WTC11 (cell line): ENCODE data around the gene CALML4. TPM values are rescaled to one million over a fixed set of nuclear protein-coding genes. Genes with fewer than 3 reads are reported as not detected.

Experiments
- ATAC-seq: fragments of 200-7000 bp; cut with Tn5 transposase; 2 replicates; pipeline ENCODE4 v1.10.0; 2021; ENCODE audit warnings: mild to moderate bottlenecking, moderate library complexity
- CTCF ChIA-PET: fragments of 300-600 bp; sonication (Branson Sonifier 250); formaldehyde crosslinking; loops from one replicate; lab custom pipeline; 2021; ENCODE audit warnings: antibody characterized with exemption; lab: Charles Lee
- POLR2A ChIA-PET: fragments of 350-600 bp; sonication (Branson Sonifier 250); formaldehyde crosslinking; loops from one replicate; lab custom pipeline; 2021; ENCODE audit warnings: antibody characterized with exemption; lab: Charles Lee
- DNase-seq: peaks from one replicate; pipeline ENCODE4 v3.0.0; 2021; ENCODE audit warnings: low spot score
- H3K27ac Mint-ChIP-seq: 2 replicates; pipeline ENCODE4 v1.8.0; 2021; ENCODE audit warnings: mixed read lengths
- H3K27me3 Mint-ChIP-seq: 2 replicates; pipeline ENCODE4 v1.8.0; 2021; ENCODE audit warnings: low read depth, mild to moderate bottlenecking, moderate library complexity, mixed read lengths
- H3K36me3 Mint-ChIP-seq: 2 replicates; pipeline ENCODE4 v1.8.0; 2021; ENCODE audit warnings: mixed read lengths
- H3K4me1 Mint-ChIP-seq: 2 replicates; pipeline ENCODE4 v1.8.0; 2022; ENCODE audit warnings: mixed read lengths
- H3K4me3 Mint-ChIP-seq: 2 replicates; pipeline ENCODE4 v1.8.0; 2021; ENCODE audit warnings: mild to moderate bottlenecking, moderate library complexity, mixed read lengths
- H3K9me3 Mint-ChIP-seq: 2 replicates; pipeline ENCODE4 v1.8.0; 2021; ENCODE audit warnings: mixed read lengths
- CDX4 ChIP-seq: fragments of 250-450 bp; sonication (Bioruptor Pico); IDR thresholded peaks from 2 replicates; pipeline ENCODE4 v1.9.0; 2021; ENCODE audit warnings: moderate library complexity, mild to moderate bottlenecking, inconsistent platforms, borderline replicate concordance
- CREM ChIP-seq: sonication (generic); formaldehyde crosslinking; IDR thresholded peaks from 2 replicates; pipeline ENCODE4 v1.8.1; 2022; ENCODE audit warnings: mild to moderate bottlenecking, missing genetic modification reagents, moderate library complexity
- ESRRA ChIP-seq: sonication (generic); formaldehyde crosslinking; IDR thresholded peaks from 2 replicates; pipeline ENCODE4 v1.8.1; 2022; ENCODE audit warnings: mild to moderate bottlenecking, missing genetic modification reagents, borderline replicate concordance
- FOXK1 ChIP-seq: sonication (generic); formaldehyde crosslinking; IDR thresholded peaks from 2 replicates; pipeline ENCODE4 v1.8.0; 2022; ENCODE audit warnings: mild to moderate bottlenecking, moderate library complexity, missing genetic modification reagents
- FOXP1 ChIP-seq: sonication (generic); formaldehyde crosslinking; IDR thresholded peaks from 2 replicates; pipeline ENCODE4 v1.8.0; 2022; ENCODE audit warnings: missing genetic modification reagents, mild to moderate bottlenecking, moderate library complexity, borderline replicate concordance
- JAZF1 ChIP-seq: fragments of 250-450 bp; sonication (Bioruptor Pico); IDR thresholded peaks from 2 replicates; pipeline ENCODE4 v1.9.0; 2021; ENCODE audit warnings: moderate library complexity, mild to moderate bottlenecking, inconsistent platforms
- MXD4 ChIP-seq: fragments of 250-450 bp; sonication (Bioruptor Pico); IDR thresholded peaks from 2 replicates; pipeline ENCODE4 v1.8.0; 2021; ENCODE audit warnings: mild to moderate bottlenecking, moderate library complexity, borderline replicate concordance
- NFE2L1 ChIP-seq: sonication (generic); formaldehyde crosslinking; IDR thresholded peaks from 2 replicates; pipeline ENCODE4 v1.8.1; 2023; ENCODE audit warnings: missing genetic modification reagents
- NFYB ChIP-seq: sonication (generic); formaldehyde crosslinking; conservative IDR thresholded peaks from 2 replicates; pipeline ENCODE4 v1.8.0; 2022; ENCODE audit warnings: low read depth, missing genetic modification reagents
- NR2C2 ChIP-seq: sonication (generic); formaldehyde crosslinking; IDR thresholded peaks from 2 replicates; pipeline ENCODE4 v1.8.0; 2022; ENCODE audit warnings: mild to moderate bottlenecking, missing genetic modification reagents
- RORB ChIP-seq: fragments of 250-450 bp; sonication (Bioruptor Pico); IDR thresholded peaks from 2 replicates; pipeline ENCODE4 v1.9.0; 2021; ENCODE audit warnings: mild to moderate bottlenecking
- SMAD4 ChIP-seq: sonication (generic); formaldehyde crosslinking; IDR thresholded peaks from 2 replicates; pipeline ENCODE4 v1.8.0; 2022; ENCODE audit warnings: mild to moderate bottlenecking, missing genetic modification reagents
- ZNF416 ChIP-seq: fragments of 250-450 bp; sonication (Bioruptor Pico); IDR thresholded peaks from 2 replicates; pipeline ENCODE4 v1.9.0; 2021; ENCODE audit warnings: mild to moderate bottlenecking, inconsistent platforms
- ZNF423 ChIP-seq: fragments of 250-450 bp; sonication (Bioruptor Pico); IDR thresholded peaks from 2 replicates; pipeline ENCODE4 v2.1.2; 2022; ENCODE audit warnings: mild to moderate bottlenecking, moderate library complexity
- ZNF532 ChIP-seq: fragments of 250-450 bp; sonication (Bioruptor Pico); IDR thresholded peaks from 2 replicates; pipeline ENCODE4 v1.9.0; 2021; ENCODE audit warnings: mild to moderate bottlenecking, borderline replicate concordance
- total RNA-seq: library from RNA; stranded (reverse); gene quantifications from 3 replicates; pipeline ENCODE4 v1.2.3, GENCODE V29; 2021
- TF ChIP-seq, protein P1 (sequence below): sonication (generic); formaldehyde crosslinking; IDR thresholded peaks from 2 replicates; pipeline ENCODE4 v1.8.1; 2023; ENCODE audit warnings: mild to moderate bottlenecking, missing genetic modification reagents, moderate library complexity
- TF ChIP-seq, protein P2 (sequence below): sonication (generic); formaldehyde crosslinking; IDR thresholded peaks from 2 replicates; pipeline ENCODE4 v1.8.1; 2022; ENCODE audit warnings: low read depth, missing genetic modification reagents, borderline replicate concordance
- TF ChIP-seq, protein P3 (sequence below): sonication (generic); formaldehyde crosslinking; IDR thresholded peaks from 2 replicates; pipeline ENCODE4 v1.8.0; 2022; ENCODE audit warnings: mild to moderate bottlenecking, missing genetic modification reagents

The CALML4 gene
- total RNA-seq, 1 experiment from 2014 or later: 9.8 TPM

DNA sequence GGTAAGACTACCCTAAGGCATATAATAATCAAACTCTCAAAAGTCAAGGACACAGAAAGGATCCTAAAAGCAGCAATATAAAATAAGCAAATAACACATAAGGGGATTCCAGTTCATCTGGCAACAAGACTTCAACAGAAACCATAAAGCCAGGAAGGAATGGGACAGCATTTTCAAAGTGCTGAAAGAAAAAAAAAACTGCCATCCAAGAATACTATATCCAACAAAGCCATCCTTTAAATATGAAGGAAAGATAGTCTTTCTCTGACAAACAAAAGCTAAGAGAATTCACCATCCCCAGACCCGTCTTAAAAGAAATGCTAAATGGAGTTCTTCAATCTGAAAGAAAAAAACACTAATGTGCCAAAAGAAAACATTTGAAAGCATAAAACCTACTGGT lies 39.1 kb upstream of the CALML4 start (continued):
- TF ChIP-seq CDX4 (CRISPR knock-in tag) (no peak), FOXP1 (no peak), SMAD4 (no peak)
- TF ChIP-seq, protein P1, sequence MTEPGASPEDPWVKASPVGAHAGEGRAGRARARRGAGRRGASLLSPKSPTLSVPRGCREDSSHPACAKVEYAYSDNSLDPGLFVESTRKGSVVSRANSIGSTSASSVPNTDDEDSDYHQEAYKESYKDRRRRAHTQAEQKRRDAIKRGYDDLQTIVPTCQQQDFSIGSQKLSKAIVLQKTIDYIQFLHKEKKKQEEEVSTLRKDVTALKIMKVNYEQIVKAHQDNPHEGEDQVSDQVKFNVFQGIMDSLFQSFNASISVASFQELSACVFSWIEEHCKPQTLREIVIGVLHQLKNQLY (CRISPR knock-in tag): no peak
- TF ChIP-seq, protein P2, sequence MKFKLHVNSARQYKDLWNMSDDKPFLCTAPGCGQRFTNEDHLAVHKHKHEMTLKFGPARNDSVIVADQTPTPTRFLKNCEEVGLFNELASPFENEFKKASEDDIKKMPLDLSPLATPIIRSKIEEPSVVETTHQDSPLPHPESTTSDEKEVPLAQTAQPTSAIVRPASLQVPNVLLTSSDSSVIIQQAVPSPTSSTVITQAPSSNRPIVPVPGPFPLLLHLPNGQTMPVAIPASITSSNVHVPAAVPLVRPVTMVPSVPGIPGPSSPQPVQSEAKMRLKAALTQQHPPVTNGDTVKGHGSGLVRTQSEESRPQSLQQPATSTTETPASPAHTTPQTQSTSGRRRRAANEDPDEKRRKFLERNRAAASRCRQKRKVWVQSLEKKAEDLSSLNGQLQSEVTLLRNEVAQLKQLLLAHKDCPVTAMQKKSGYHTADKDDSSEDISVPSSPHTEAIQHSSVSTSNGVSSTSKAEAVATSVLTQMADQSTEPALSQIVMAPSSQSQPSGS (CRISPR knock-in tag): no peak
- TF ChIP-seq, all 79 proteins: peak for 0

GRCh38 chr15:68241088-68241935 lies 36.2 kb upstream of the CALML4 start:
- Mint-ChIP-seq H3K27ac (no peak overlapping the region), H3K4me3 (no peak overlapping the region), H3K9me3 (peaks cover 22% of the 10 kb centered on the region), H3K4me1 (peaks cover 8% of the 10 kb centered on the region), H3K36me3 (peaks cover 14% of the 10 kb centered on the region), H3K27me3 (no peaks in the 10 kb centered on the region; the same call in 1 of the 2 replicates)
- no peak for DNase-seq
- CTCF ChIA-PET: interaction anchor here (1.0 to 1.6 kb wide), 3 partner anchors 12 to 65 kb away, joined by 3 to 9 read pairs (median 5); no protein-coding TSS in a partner anchor
- peak; percentile 84 for ATAC-seq
- TF ChIP-seq NFYB: no peak
- TF ChIP-seq, protein P3, sequence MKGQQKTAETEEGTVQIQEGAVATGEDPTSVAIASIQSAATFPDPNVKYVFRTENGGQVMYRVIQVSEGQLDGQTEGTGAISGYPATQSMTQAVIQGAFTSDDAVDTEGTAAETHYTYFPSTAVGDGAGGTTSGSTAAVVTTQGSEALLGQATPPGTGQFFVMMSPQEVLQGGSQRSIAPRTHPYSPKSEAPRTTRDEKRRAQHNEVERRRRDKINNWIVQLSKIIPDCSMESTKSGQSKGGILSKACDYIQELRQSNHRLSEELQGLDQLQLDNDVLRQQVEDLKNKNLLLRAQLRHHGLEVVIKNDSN (CRISPR knock-in tag): no peak
- TF ChIP-seq FOXK1 (CRISPR knock-in tag): no peak
- no peak for TF ChIP-seq JAZF1
- no peak for TF ChIP-seq ZNF532 (CRISPR knock-in tag)
- TF ChIP-seq NFE2L1 (CRISPR knock-in tag): no peak
- TF ChIP-seq ZNF423: no peak
- POLR2A ChIA-PET: interaction anchor here (0.7 kb wide), 1 partner anchor 751 kb away, joined by 3 read pairs; no protein-coding TSS in a partner anchor

GRCh38 chr15:68239025-68239424 lies 33.9 kb upstream of the CALML4 start:
- CTCF ChIA-PET: interaction anchor here (1.1 kb wide), 1 partner anchor 14 kb away, joined by 6 read pairs; no protein-coding TSS in a partner anchor
- DNase-seq (no peak), ATAC-seq (no peak)
- no peaks in the 10 kb centered on the region; the same call in 1 of the 2 replicates for H3K27me3 Mint-ChIP-seq
- peaks cover 10% of the 10 kb centered on the region for H3K4me1 Mint-ChIP-seq
- H3K36me3 Mint-ChIP-seq: peaks cover 5% of the 10 kb centered on the region
- TF ChIP-seq MXD4 (CRISPR knock-in tag) (no peak), ZNF416 (no peak), ZNF532 (CRISPR knock-in tag) (no peak), CREM (CRISPR knock-in tag) (no peak), ESRRA (CRISPR knock-in tag) (no peak), NFE2L1 (CRISPR knock-in tag) (no peak), RORB (no peak), NR2C2 (no peak)
- TF ChIP-seq, protein P3 (CRISPR knock-in tag): no peak
- POLR2A ChIA-PET: no interaction called here
- no peak overlapping the region for H3K4me3 Mint-ChIP-seq
- H3K27ac Mint-ChIP-seq: no peak overlapping the region
- peaks cover 9% of the 10 kb centered on the region for H3K9me3 Mint-ChIP-seq
